HepG2 (cell line): ENCODE data around the gene ZNF33A. TPM values are rescaled to one million over a fixed set of nuclear protein-coding genes. Genes with fewer than 3 reads are reported as not detected.
A peak's percentile ranks its signal among the peaks of the same experiment; 100 is the strongest.

Experiments
- AGO2 ChIP-seq: fragments of 200-400 bp; formaldehyde crosslinking; optimal IDR thresholded peaks from 2 replicates; pipeline ENCODE3; 2017; ENCODE audit warnings: mild to moderate bottlenecking, low read depth, low read length, moderate library complexity
- CHD2 ChIP-seq: IDR thresholded peaks from 2 replicates; pipeline ENCODE4 v1.6.1; 2011; ENCODE audit warnings: low read depth, low read length, improper control_type of control experiment
- DR1 ChIP-seq: sonication (generic); formaldehyde crosslinking; IDR thresholded peaks from 2 replicates; pipeline ENCODE4 v1.8.0; 2021; ENCODE audit warnings: mild to moderate bottlenecking, missing genetic modification reagents, inconsistent platforms
- ELF1 ChIP-seq: sonication (generic); formaldehyde crosslinking; IDR thresholded peaks from 2 replicates; pipeline ENCODE4 v1.4.0; 2020; ENCODE audit warnings: missing genetic modification reagents
- MAFG ChIP-seq: sonication (generic); formaldehyde crosslinking; IDR thresholded peaks from 2 replicates; pipeline ENCODE4 v1.5.1; 2020; ENCODE audit warnings: mild to moderate bottlenecking, missing genetic modification reagents
- MBD4 ChIP-seq: IDR thresholded peaks from 2 replicates; pipeline ENCODE4 v1.6.1; 2012; ENCODE audit warnings: low read length, inconsistent platforms, borderline replicate concordance
- PAWR ChIP-seq: sonication (generic); formaldehyde crosslinking; IDR thresholded peaks from 2 replicates; pipeline ENCODE4 v1.4.0; 2020; ENCODE audit warnings: missing genetic modification reagents, mild to moderate bottlenecking, borderline replicate concordance
- SMYD3 ChIP-seq: sonication (generic); formaldehyde crosslinking; IDR thresholded peaks from 2 replicates; pipeline ENCODE4 v1.8.1; 2023; ENCODE audit warnings: mild to moderate bottlenecking, missing genetic modification reagents
- SOX5 ChIP-seq: IDR thresholded peaks from 2 replicates; pipeline ENCODE4 v1.6.1; 2016; ENCODE audit warnings: borderline replicate concordance
- SPEN ChIP-seq: sonication (generic); formaldehyde crosslinking; IDR thresholded peaks from 2 replicates; pipeline ENCODE4 v1.5.1; 2020; ENCODE audit warnings: low read depth, mild to moderate bottlenecking, missing genetic modification reagents
- USF2 ChIP-seq, 2 experiments: sonication (generic) in 1 of 2; formaldehyde crosslinking in 1 of 2; IDR thresholded peaks; 2 replicates each; pipeline versions ENCODE4 v1.5.1 to v1.6.1; 2011 to 2020; ENCODE audit warnings: borderline replicate concordance in 1 of 2, low read depth in 1 of 2, low read length in 1 of 2, mild to moderate bottlenecking in 1 of 2, missing genetic modification reagents in 1 of 2, moderate library complexity in 1 of 2
- ZBTB33 ChIP-seq: sonication (generic); formaldehyde crosslinking; IDR thresholded peaks from 2 replicates; pipeline ENCODE4 v1.4.0; 2020; ENCODE audit warnings: missing genetic modification reagents
- ZNF280B ChIP-seq: sonication (generic); formaldehyde crosslinking; IDR thresholded peaks from 2 replicates; pipeline ENCODE4 v1.5.0; 2020; ENCODE audit warnings: missing genetic modification reagents, mild to moderate bottlenecking, borderline replicate concordance
- ZNF3 ChIP-seq: IDR thresholded peaks from 2 replicates; pipeline ENCODE4 v1.7.0; 2017; ENCODE audit warnings: inconsistent platforms
- ZNF432 ChIP-seq: sonication (generic); formaldehyde crosslinking; IDR thresholded peaks from 2 replicates; pipeline ENCODE4 v1.5.0; 2020; ENCODE audit warnings: missing genetic modification reagents, mild to moderate bottlenecking, borderline replicate concordance
- ZNF543 ChIP-seq: sonication (generic); formaldehyde crosslinking; IDR thresholded peaks from 2 replicates; pipeline ENCODE4 v1.4.0; 2020; ENCODE audit warnings: mild to moderate bottlenecking, missing genetic modification reagents
- ZNF672 ChIP-seq: sonication (generic); formaldehyde crosslinking; IDR thresholded peaks from 2 replicates; pipeline ENCODE4 v1.8.1; 2022; ENCODE audit warnings: missing genetic modification reagents
- ZNF687 ChIP-seq: sonication (generic); formaldehyde crosslinking; IDR thresholded peaks from 2 replicates; pipeline ENCODE4 v1.5.1; 2020; ENCODE audit warnings: mild to moderate bottlenecking, missing genetic modification reagents, moderate library complexity
- ZSCAN29 ChIP-seq: sonication (generic); formaldehyde crosslinking; conservative IDR thresholded peaks from 2 replicates; pipeline ENCODE4 v1.4.0; 2020; ENCODE audit warnings: mild to moderate bottlenecking, missing genetic modification reagents
- polyA plus RNA-seq, 8 experiments: library from polyadenylated mRNA; depleted of rRNA in 3 of 8; stranded (reverse) in 7 of 8; unstranded in 1 of 8; fragments of >200 nt; fragmentation: Illumina TruSeq in 4 of 8; extraction: Trizol in 4 of 8; gene quantifications; 2 replicates each; pipeline versions ENCODE4 v1.2.1 to v1.2.3, GENCODE V29; 2011 to 2016; ENCODE audit warnings: low read depth in 4 of 8, missing spikeins in 1 of 8, mixed read lengths in 1 of 8; ENCODE audit not compliant: insufficient read depth in 1 of 8
- total RNA-seq, 5 experiments: library from RNA; depleted of rRNA; stranded (reverse); fragments of >200 nt; fragmentation: Illumina TruSeq; extraction: Trizol; gene quantifications; 2 replicates each; pipeline ENCODE4 v1.2.3, GENCODE V29; 2016; ENCODE audit warnings: low read depth in 1 of 5

Gene ZNF33A
- total and polyA plus RNA-seq, 2 of the 13 experiments (the other 11 are each of a cell fraction or from before 2014, with no cell fraction given), result 13.1 to 22.5 TPM

GRCh38 chr10:37976091-37976879 is 34.2 kb upstream of the ZNF33A start, which contains the start of gene ZNF25 (continued):
- TF ChIP-seq ZBTB33 (CRISPR knock-in tag) (0 out of 2 replicates have a peak, but pooled peaks have one; percentile 9), MBD4 (no peak), USF2 (IDR thresholded peaks at IDR 0.05; ENCODE audit: low read depth, low read length) (no peak), USF2 (CRISPR knock-in tag; IDR thresholded peaks at IDR 0.05; ENCODE audit: borderline replicate concordance) (peak; percentile 59; the same call in 1 of the 2 replicates), MAFG (CRISPR knock-in tag) (no peak), SOX5 (CRISPR knock-in tag) (peak; percentile 19; the same call in 1 of the 2 replicates), AGO2 (peak; percentile 45), PAWR (0 out of 2 replicates have a peak, but pooled peaks have one; percentile 39), ZNF432 (CRISPR knock-in tag) (no peak), DR1 (CRISPR knock-in tag) (0 out of 2 replicates have a peak, but pooled peaks have one; percentile 34), SMYD3 (peak; percentile 59; the same call in 1 of the 2 replicates), ZNF280B (CRISPR knock-in tag) (no peak; the same call in 1 of the 2 replicates), ZNF672 (no peak), ZSCAN29 (CRISPR knock-in tag) (0 out of 2 replicates have a peak, but pooled peaks have one; percentile 72), ZNF3 (CRISPR knock-in tag) (no peak), ZNF543 (CRISPR knock-in tag) (peak; percentile 82), ZNF687 (peak; percentile 94), ELF1 (CRISPR knock-in tag) (no peak), CHD2 (no peak), SPEN (CRISPR knock-in tag) (peak; percentile 75)
